Tibial nerve (tissue), 4 donors: Measurements from ENCODE around the gene KRT28. TPM values are rescaled to one million over a fixed set of nuclear protein-coding genes. Genes with fewer than 3 reads are reported as not detected.
A peak's percentile ranks its signal among the peaks of the same experiment; 100 is the strongest.

Source experiments
- DNase-seq, 2 donors: peaks; one replicate each; pipeline ENCODE4 v3.0.0-alpha.2; 2019; ENCODE audit warnings: low spot score in 2 of 2
- H3K27ac ChIP-seq, 4 donors: fragments of 200-600 bp; sonication (generic) in 3 of 4; one replicate each; pipeline ENCODE4 v1.5.1; 2017 to 2019; ENCODE audit warnings: mild to moderate bottlenecking in 1 of 4
- H3K27me3 ChIP-seq, 2 donors: fragments of 200-600 bp; sonication (generic) in 1 of 2; one replicate each; pipeline versions ENCODE4 v1.5.1 to v1.6.0; 2017 to 2019
- H3K36me3 ChIP-seq, 3 donors: fragments of 200-600 bp; sonication (generic); one replicate each; pipeline ENCODE4 v1.5.1; 2018 to 2019
- H3K4me1 ChIP-seq, 4 donors: fragments of 200-600 bp; sonication (generic) in 3 of 4; one replicate each; pipeline ENCODE4 v1.5.1; 2017 to 2019
- H3K4me3 ChIP-seq, 4 donors: fragments of 200-600 bp; sonication (generic) in 3 of 4; one replicate each; pipeline ENCODE4 v1.5.1; 2017 to 2019; ENCODE audit warnings: mild to moderate bottlenecking in 1 of 4, moderate library complexity in 1 of 4
- H3K9me3 ChIP-seq, 4 donors: fragments of 200-600 bp; sonication (generic) in 3 of 4; one replicate each; pipeline ENCODE4 v1.5.1; 2017 to 2019
- CTCF ChIP-seq, 5 experiments: fragments of 200-600 bp in 3 of 5; fragments of 450-650 bp in 2 of 5; sonication (generic) in 3 of 5; IDR thresholded peaks; one replicate each; pipeline ENCODE4 v1.5.1; 2016 to 2019; ENCODE audit warnings: antibody characterized with exemption in 5 of 5, mild to moderate bottlenecking in 3 of 5, moderate library complexity in 2 of 5
- EP300 ChIP-seq, 2 donors: sonication (generic); formaldehyde crosslinking; IDR thresholded peaks; one replicate each; pipeline ENCODE4 v1.6.1; 2017; ENCODE audit warnings: antibody characterized with exemption in 2 of 2, mild to moderate bottlenecking in 1 of 2
- POLR2A ChIP-seq, 2 donors: fragments of 450-650 bp; IDR thresholded peaks; one replicate each; pipeline ENCODE4 v1.6.1; 2017; ENCODE audit warnings: antibody characterized with exemption in 2 of 2, mild to moderate bottlenecking in 2 of 2, moderate library complexity in 2 of 2
- WGBS, 2 donors: methylation state at CpG; one replicate each; pipeline ENCODE4 v1.1.5; 2018; 5-methylcytosine and 5-hydroxymethylcytosine counted together
- total RNA-seq, 4 donors: library from RNA; depleted of rRNA; stranded (reverse); fragments of >200 nt; gene quantifications; one replicate each; pipeline ENCODE4 v1.1.0, GENCODE V29; 2016

KRT28 gene
- total RNA-seq, 4 donors from 2014 or later: not detected

DNA sequence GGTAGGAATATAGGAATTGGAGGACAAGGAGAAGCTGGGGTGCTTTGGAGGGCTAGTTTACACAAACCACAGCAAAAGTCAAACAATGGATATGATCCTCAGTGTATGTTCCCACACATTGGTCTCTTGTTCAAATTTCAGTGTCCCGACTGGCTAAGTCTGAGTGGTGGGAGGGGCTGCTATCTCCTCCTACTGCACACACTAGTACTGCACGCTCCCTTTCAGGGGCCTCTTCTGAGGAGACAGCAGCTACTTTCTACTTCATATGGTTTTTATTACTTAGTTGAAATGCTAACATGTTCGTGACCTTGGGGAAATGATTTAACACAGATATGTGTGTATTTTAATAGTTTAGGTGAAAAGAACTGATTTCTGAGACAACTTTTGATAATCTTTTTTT is 41.5 kb upstream of the KRT28 start:
- H3K27me3 ChIP-seq: no peaks in the 10 kb centered on the region
- H3K4me1 ChIP-seq: no peaks in the 10 kb centered on the region
- no peak for DNase-seq
- TF ChIP-seq EP300 (IDR thresholded peaks at IDR 0.05): no peak
- TF ChIP-seq CTCF (IDR thresholded peaks at IDR 0.05): no peak
- no peak for TF ChIP-seq POLR2A (IDR thresholded peaks at IDR 0.05)
- H3K9me3 ChIP-seq: no peaks in the 10 kb centered on the region
- H3K27ac ChIP-seq: no peak overlapping the region
- no peak overlapping the region for H3K4me3 ChIP-seq
- peaks cover 0 to 4% (median 0%) of the 10 kb centered on the region in 3 donors for H3K36me3 ChIP-seq
- WGBS, 2 donors: 71 to 76% methylated on average over 3 of the region's 3 CpGs

- DNase-seq: no peak
- Histone ChIP-seq H3K36me3 (peaks cover 0 to 21% (median 0%) of the 10 kb centered on the region in 3 donors), H3K9me3 (no peaks in the 10 kb centered on the region), H3K4me1 (no peaks in the 10 kb centered on the region), H3K27me3 (no peaks in the 10 kb centered on the region), H3K4me3 (no peak overlapping the region), H3K27ac (no peak overlapping the region)
- WGBS, 2 donors: 41 to 48% methylated on average over 3 of the region's 3 CpGs
- TF ChIP-seq EP300 (IDR thresholded peaks at IDR 0.05) (no peak), CTCF (IDR thresholded peaks at IDR 0.05) (no peak), POLR2A (IDR thresholded peaks at IDR 0.05) (no peak)
Measured at GRCh38 chr17:40839194-40839593, 39.4 kb upstream of the KRT28 start.

DNA sequence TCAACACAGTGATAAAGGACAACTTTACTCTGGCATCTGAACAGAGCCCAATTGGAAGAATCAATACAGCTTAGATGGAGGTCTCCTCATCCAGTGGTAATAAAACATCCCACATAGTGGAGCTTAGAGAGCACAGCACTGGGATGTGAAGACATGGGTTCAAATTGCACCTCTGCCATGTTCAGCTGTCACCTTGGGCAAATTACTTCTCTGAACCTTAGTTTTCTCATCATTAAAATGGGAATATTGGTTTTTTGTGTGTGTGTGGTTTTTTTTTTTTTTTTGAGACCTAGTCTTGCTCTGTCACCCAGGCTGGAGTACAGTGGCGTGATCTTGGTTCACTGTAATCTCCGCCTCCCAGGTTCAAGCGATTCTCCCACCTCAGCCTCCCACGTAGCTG is 36.3 kb upstream of the KRT28 start:
- Histone ChIP-seq H3K4me3 (no peak overlapping the region), H3K4me1 (peaks cover 0 to 9% (median 0%) of the 10 kb centered on the region in 4 donors), H3K9me3 (no peaks in the 10 kb centered on the region), H3K27ac (no peak overlapping the region), H3K36me3 (peaks cover 0 to 23% (median 0%) of the 10 kb centered on the region in 3 donors), H3K27me3 (no peaks in the 10 kb centered on the region)
- 98% methylated on average over 4 of the region's 4 CpGs for WGBS, 2 donors
- TF ChIP-seq POLR2A (IDR thresholded peaks at IDR 0.05) (no peak), CTCF (IDR thresholded peaks at IDR 0.05) (no peak), EP300 (IDR thresholded peaks at IDR 0.05) (no peak)
- no peak for DNase-seq

- no peak for DNase-seq
- TF ChIP-seq EP300 (IDR thresholded peaks at IDR 0.05): no peak
- TF ChIP-seq POLR2A (IDR thresholded peaks at IDR 0.05): no peak
- no peak for TF ChIP-seq CTCF (IDR thresholded peaks at IDR 0.05)
- H3K9me3 ChIP-seq: no peaks in the 10 kb centered on the region
Measured at GRCh38 chr17:40833882-40834281, 34.1 kb upstream of the KRT28 start.

DNA sequence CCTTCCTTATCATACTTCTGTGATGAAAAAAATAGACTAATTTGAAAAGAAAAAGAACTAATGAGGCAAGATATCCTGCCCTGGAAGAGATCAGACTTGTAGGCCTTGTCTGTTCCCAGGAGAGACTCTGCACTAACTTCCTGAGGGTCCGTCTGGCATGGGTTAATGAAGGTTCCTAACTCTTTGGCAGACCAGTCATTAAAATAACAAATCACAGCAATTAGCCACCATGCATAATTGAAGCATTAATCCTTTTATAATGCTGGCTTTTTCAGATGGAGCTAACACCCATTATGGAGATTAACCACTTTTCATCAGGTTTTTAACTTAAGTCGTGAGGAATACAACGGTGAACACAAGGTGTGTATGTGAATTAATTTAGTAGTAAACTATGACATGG is 33.1 kb upstream of the KRT28 start:
- TF ChIP-seq CTCF (IDR thresholded peaks at IDR 0.05) (no peak), EP300 (IDR thresholded peaks at IDR 0.05) (no peak), POLR2A (IDR thresholded peaks at IDR 0.05) (no peak)
- peak overlapping the region in 2 of 4 donors; percentile 27 to 49 for H3K27ac ChIP-seq
- DNase-seq: no peak
- no peaks in the 10 kb centered on the region for H3K9me3 ChIP-seq
- no peaks in the 10 kb centered on the region for H3K27me3 ChIP-seq
- H3K4me3 ChIP-seq: no peak overlapping the region
- peaks cover 0 to 18% (median 0%) of the 10 kb centered on the region in 4 donors for H3K4me1 ChIP-seq
- peaks cover 0 to 23% (median 0%) of the 10 kb centered on the region in 3 donors for H3K36me3 ChIP-seq
- WGBS, 2 donors: 58 to 60% methylated on average over 3 of the region's 3 CpGs

More at GRCh38 chr17:40833882-40834281, 34.1 kb upstream of the KRT28 start:
- Histone ChIP-seq H3K27ac (no peak overlapping the region), H3K4me3 (no peak overlapping the region), H3K27me3 (no peaks in the 10 kb centered on the region), H3K36me3 (peaks cover 0 to 23% (median 0%) of the 10 kb centered on the region in 3 donors), H3K4me1 (peaks cover 0 to 17% (median 0%) of the 10 kb centered on the region in 4 donors)
